HG03342 (cell line): Measurements from ENCODE around the gene LCN6.

Source experiments
- ATAC-seq: cut with Tn5 transposase; IDR thresholded peaks from one replicate; pipeline ENCODE4 v1.9.1; 2021; ENCODE audit warnings: mild to moderate bottlenecking, moderate library complexity; ENCODE audit not compliant: unreplicated experiment

The LCN6 gene

GRCh38 chr9:136745389-136746154 lies 2.8 kb downstream of the LCN6 start:
- ATAC-seq, result no peak

- ATAC-seq, result no peak
These were observed 3.6 kb downstream of the LCN6 start for GRCh38 chr9:136744773-136745172.

GRCh38 chr9:136743639-136744211 lies 4.6 kb downstream of the LCN6 start:
- no peak for ATAC-seq

- no peak for ATAC-seq
These were observed 5.5 kb downstream of the LCN6 start, which contains the start of gene LCN10 for GRCh38 chr9:136742591-136743391. Gene LCN10 (minus strand): TSS chr9:136742940. CDS start chr9:136742903, 37 bp downstream.

GRCh38 chr9:136741883-136742571 lies 6.3 kb downstream of the LCN6 start:
- no peak for ATAC-seq

- no peak for ATAC-seq
These were observed 7.1 kb downstream of the LCN6 start for GRCh38 chr9:136740971-136741882.

GRCh38 chr9:136740491-136740890 lies 7.8 kb downstream of the LCN6 start:
- ATAC-seq, result no peak

GRCh38 chr9:136740069-136740468 lies 8.3 kb downstream of the LCN6 start:
- ATAC-seq, result no peak

- no peak for ATAC-seq
These were observed 8.8 kb downstream of the LCN6 start for GRCh38 chr9:136739509-136739908.

- no peak for ATAC-seq
These were observed 9.4 kb downstream of the LCN6 start for GRCh38 chr9:136738960-136739359.

GRCh38 chr9:136735812-136736480 lies 12.4 kb downstream of the LCN6 start:
- no peak for ATAC-seq

- no peak for ATAC-seq
These were observed 13.4 kb downstream of the LCN6 start for GRCh38 chr9:136734837-136735496.

- ATAC-seq, result no peak
These were observed 14.7 kb downstream of the LCN6 start for GRCh38 chr9:136733611-136734010.

GRCh38 chr9:136732444-136733178 lies 15.7 kb downstream of the LCN6 start:
- ATAC-seq, result no peak

GRCh38 chr9:136729926-136730325 lies 18.4 kb downstream of the LCN6 start:
- ATAC-seq, result no peak

GRCh38 chr9:136729144-136729543 lies 19.2 kb downstream of the LCN6 start:
- ATAC-seq, result no peak

GRCh38 chr9:136728548-136729123 lies 19.7 kb downstream of the LCN6 start:
- ATAC-seq, result peak; percentile 17

- ATAC-seq, result peak; percentile 54
These were observed 20.2 kb downstream of the LCN6 start for GRCh38 chr9:136728080-136728547.
